HG03457 (cell line): ENCODE measurements around the gene ACOT2.
"Not testable (repeated sequence)": the region's sequence is repeated elsewhere in the genome, so short reads cannot be mapped to it uniquely, and the experiment has no call there.

Source experiments
- ATAC-seq: cut with Tn5 transposase; IDR thresholded peaks from one replicate; pipeline ENCODE4 v1.9.1; 2021; ENCODE audit warnings: moderate number of reproducible peaks; ENCODE audit not compliant: unreplicated experiment

ACOT2 gene

GRCh38 chr14:73569185-73569958 lies at the start of gene ACOT2:
TSS of gene ACOT2 (plus strand) at chr14:73569213. CDS start at chr14:73569241, 28 bp downstream.
- peak; percentile 40 for ATAC-seq

- ATAC-seq: no peak
Observed at GRCh38 chr14:73521229-73521628, 47.8 kb upstream of the ACOT2 start.

- ATAC-seq: no peak
Observed at GRCh38 chr14:73524493-73524892, 44.5 kb upstream of the ACOT2 start.

GRCh38 chr14:73526036-73526984 lies 42.7 kb upstream of the ACOT2 start:
- ATAC-seq: no peak

- ATAC-seq: not testable (repeated sequence)
Observed at GRCh38 chr14:73529356-73529755, 39.7 kb upstream of the ACOT2 start.

GRCh38 chr14:73531971-73532370 lies 37.0 kb upstream of the ACOT2 start:
- ATAC-seq: not testable (repeated sequence)

- not testable (repeated sequence) for ATAC-seq
Observed at GRCh38 chr14:73537244-73538045, 31.6 kb upstream of the ACOT2 start.

GRCh38 chr14:73539017-73539416 lies 30.0 kb upstream of the ACOT2 start:
- peak; percentile 67 for ATAC-seq

GRCh38 chr14:73542961-73543360 lies 26.1 kb upstream of the ACOT2 start:
- not testable (repeated sequence) for ATAC-seq

GRCh38 chr14:73545353-73545752 lies 23.7 kb upstream of the ACOT2 start:
- not testable (repeated sequence) for ATAC-seq

- ATAC-seq: not testable (repeated sequence)
Observed at GRCh38 chr14:73549097-73549496, 19.9 kb upstream of the ACOT2 start.

GRCh38 chr14:73549889-73550524 lies 19.0 kb upstream of the ACOT2 start:
- ATAC-seq: not testable (repeated sequence)

- ATAC-seq: no peak
Observed at GRCh38 chr14:73553845-73554244, 15.2 kb upstream of the ACOT2 start.

- ATAC-seq: not testable (repeated sequence)
Observed at GRCh38 chr14:73557201-73557600, 11.8 kb upstream of the ACOT2 start.

GRCh38 chr14:73558238-73558637 lies 10.8 kb upstream of the ACOT2 start:
- not testable (repeated sequence) for ATAC-seq

- ATAC-seq: not testable (repeated sequence)
Observed at GRCh38 chr14:73562256-73562655, 6.8 kb upstream of the ACOT2 start.

GRCh38 chr14:73562696-73563095 lies 6.3 kb upstream of the ACOT2 start:
- not testable (repeated sequence) for ATAC-seq

- not testable (repeated sequence) for ATAC-seq
Observed at GRCh38 chr14:73566431-73566830, 2.6 kb upstream of the ACOT2 start.

- not testable (repeated sequence) for ATAC-seq
Observed at GRCh38 chr14:73566935-73567334, 2.1 kb upstream of the ACOT2 start.

GRCh38 chr14:73567358-73567757 lies 1.7 kb upstream of the ACOT2 start:
- no peak for ATAC-seq
